ENCODE measurements around the gene MPRIP.
"Not testable (repeated sequence)": the region's sequence is repeated elsewhere in the genome, so short reads cannot be mapped to it uniquely, and the experiment has no call there.

DNA sequence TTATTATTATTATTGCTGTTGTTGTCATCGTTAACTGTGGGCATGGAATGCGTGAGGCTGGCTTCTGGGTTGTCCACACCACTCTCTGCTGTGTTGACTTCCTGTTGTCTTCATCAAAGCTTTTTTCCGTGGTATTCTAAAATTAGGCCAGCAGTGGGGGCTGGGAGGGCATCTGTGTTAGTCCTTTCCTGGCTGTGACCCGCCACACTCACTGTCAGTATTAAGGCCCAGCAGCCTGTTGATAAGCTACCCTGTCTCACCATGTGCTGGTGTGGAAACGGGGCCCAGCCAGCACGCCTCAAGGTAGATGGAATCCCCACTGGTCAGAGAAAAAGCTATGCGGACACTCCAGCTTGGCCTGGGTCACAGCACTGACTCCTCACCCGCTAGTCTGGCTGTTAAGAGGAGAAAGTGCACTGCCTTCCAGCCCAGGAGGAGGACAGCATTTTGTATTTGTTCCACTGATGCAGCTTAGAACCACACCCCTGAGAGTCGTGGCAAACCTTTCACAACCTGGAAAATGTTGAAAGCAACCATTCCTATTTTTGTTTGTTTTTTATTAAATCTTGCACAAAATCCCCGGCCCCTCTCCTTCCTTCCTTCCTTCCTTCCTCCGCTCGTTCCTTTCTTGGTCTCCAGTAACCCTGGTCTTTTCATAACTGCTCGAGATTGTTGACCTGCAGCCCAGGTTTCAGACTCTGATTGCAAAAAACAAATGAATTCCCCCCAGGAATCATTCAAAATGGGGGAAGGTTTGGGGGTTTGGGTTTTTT, 142.9 kb downstream of the MPRIP start:
- TF ChIP-seq, protein P1, sequence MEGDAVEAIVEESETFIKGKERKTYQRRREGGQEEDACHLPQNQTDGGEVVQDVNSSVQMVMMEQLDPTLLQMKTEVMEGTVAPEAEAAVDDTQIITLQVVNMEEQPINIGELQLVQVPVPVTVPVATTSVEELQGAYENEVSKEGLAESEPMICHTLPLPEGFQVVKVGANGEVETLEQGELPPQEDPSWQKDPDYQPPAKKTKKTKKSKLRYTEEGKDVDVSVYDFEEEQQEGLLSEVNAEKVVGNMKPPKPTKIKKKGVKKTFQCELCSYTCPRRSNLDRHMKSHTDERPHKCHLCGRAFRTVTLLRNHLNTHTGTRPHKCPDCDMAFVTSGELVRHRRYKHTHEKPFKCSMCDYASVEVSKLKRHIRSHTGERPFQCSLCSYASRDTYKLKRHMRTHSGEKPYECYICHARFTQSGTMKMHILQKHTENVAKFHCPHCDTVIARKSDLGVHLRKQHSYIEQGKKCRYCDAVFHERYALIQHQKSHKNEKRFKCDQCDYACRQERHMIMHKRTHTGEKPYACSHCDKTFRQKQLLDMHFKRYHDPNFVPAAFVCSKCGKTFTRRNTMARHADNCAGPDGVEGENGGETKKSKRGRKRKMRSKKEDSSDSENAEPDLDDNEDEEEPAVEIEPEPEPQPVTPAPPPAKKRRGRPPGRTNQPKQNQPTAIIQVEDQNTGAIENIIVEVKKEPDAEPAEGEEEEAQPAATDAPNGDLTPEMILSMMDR (IDR thresholded peaks at IDR 0.05), result not testable (repeated sequence)
- not testable (repeated sequence) for TF ChIP-seq EZH2 (IDR thresholded peaks at IDR 0.05; ENCODE audit: borderline replicate concordance, insufficient read depth, low read depth, low read length, poor library complexity, severe bottlenecking)
